Sigmoid colon (tissue), 7 donors: ENCODE results near the gene STK11. TPM values are rescaled to one million over a fixed set of nuclear protein-coding genes. Genes with fewer than 3 reads are reported as not detected.

Source experiments
- DNase-seq: peaks from one replicate; pipeline ENCODE4 v3.0.0-alpha.2; 2019
- H3K27ac ChIP-seq, 4 donors: fragments of 200-600 bp; sonication (generic); one replicate each; pipeline ENCODE4 v1.5.1; 2016 to 2019; ENCODE audit warnings: mild to moderate bottlenecking in 1 of 4
- H3K27me3 ChIP-seq, 3 donors: fragments of 200-600 bp; sonication (generic); one replicate each; pipeline ENCODE4 v1.5.1; 2019; ENCODE audit warnings: mild to moderate bottlenecking in 1 of 3
- H3K36me3 ChIP-seq, 4 donors: fragments of 200-600 bp; sonication (generic); one replicate each; pipeline ENCODE4 v1.5.1; 2016 to 2019
- H3K4me1 ChIP-seq, 4 donors: fragments of 200-600 bp; sonication (generic); one replicate each; pipeline ENCODE4 v1.5.1; 2017 to 2019
- H3K4me3 ChIP-seq, 4 donors: fragments of 200-600 bp; sonication (generic); one replicate each; pipeline ENCODE4 v1.5.1; 2017 to 2019; ENCODE audit warnings: mild to moderate bottlenecking in 2 of 4, moderate library complexity in 1 of 4
- H3K9me3 ChIP-seq, 4 donors: fragments of 200-600 bp in 3 of 4; sonication (generic) in 3 of 4; one replicate each; pipeline versions ENCODE4 v1.5.1 to v1.6.1; 2013 to 2019
- EP300 ChIP-seq, 4 donors: sonication (generic); formaldehyde crosslinking; IDR thresholded peaks; one replicate each; pipeline ENCODE4 v1.6.1; 2017; ENCODE audit warnings: antibody characterized with exemption in 4 of 4
- POLR2A ChIP-seq, 2 donors: fragments of 450-650 bp; IDR thresholded peaks; one replicate each; pipeline ENCODE4 v1.6.1; 2016; ENCODE audit warnings: antibody characterized with exemption in 2 of 2, mild to moderate bottlenecking in 2 of 2, moderate library complexity in 2 of 2
- POLR2AphosphoS5 ChIP-seq, 4 donors: sonication (generic); formaldehyde crosslinking; IDR thresholded peaks; one replicate each; pipeline ENCODE4 v1.6.1; 2017; ENCODE audit warnings: antibody characterized with exemption in 4 of 4
- WGBS, 2 donors: extraction: QIAGEN DNeasy Blood & Tissue Kit; methylation state at CpG; one replicate each; pipeline ENCODE4 v1.1.7; 2013; 5-methylcytosine and 5-hydroxymethylcytosine counted together
- intact Hi-C: fragments of 100-400 bp; cut with DNase I; formaldehyde crosslinking; loops from one replicate; pipeline ENCODE4 v1.15.1; 2023
- polyA plus RNA-seq, 3 donors: library from polyadenylated mRNA; stranded (reverse); fragments of 200-250 nt; gene quantifications; one replicate each; pipeline ENCODE4 v1.2.3, GENCODE V29; 2013
- total RNA-seq, 4 donors: library from RNA; depleted of rRNA; stranded (reverse); fragments of >200 nt; gene quantifications; one replicate each; pipeline ENCODE4 v1.1.0, GENCODE V29; 2016
- TF ChIP-seq, protein P1 (sequence below), 4 experiments: fragments of 450-650 bp in 3 of 4; fragments of 200-600 bp in 1 of 4; IDR thresholded peaks; one replicate each; pipeline ENCODE4 v1.5.1; 2016 to 2019; ENCODE audit warnings: antibody characterized with exemption in 4 of 4, mild to moderate bottlenecking in 3 of 4, moderate library complexity in 2 of 4
- donor health status: healthy with polysubstance abuse.
- donor health status: Bipolar disorder and iron deficiency.
- donor health status: healthy.

The STK11 gene
- total and polyA plus RNA-seq, 7 donors, result 31.2 to 86.5 (median 41.8) TPM

- Histone ChIP-seq H3K36me3 (peaks cover 0 to 18% (median 5%) of the 10 kb centered on the region in 4 donors), H3K4me1 (peaks cover 0 to 33% (median 26%) of the 10 kb centered on the region in 4 donors)
- TF ChIP-seq POLR2A (IDR thresholded peaks at IDR 0.05), result no peak
- TF ChIP-seq EP300 (IDR thresholded peaks at IDR 0.05), result no peak
- no peak for TF ChIP-seq POLR2AphosphoS5 (IDR thresholded peaks at IDR 0.05)
- TF ChIP-seq, protein P1, sequence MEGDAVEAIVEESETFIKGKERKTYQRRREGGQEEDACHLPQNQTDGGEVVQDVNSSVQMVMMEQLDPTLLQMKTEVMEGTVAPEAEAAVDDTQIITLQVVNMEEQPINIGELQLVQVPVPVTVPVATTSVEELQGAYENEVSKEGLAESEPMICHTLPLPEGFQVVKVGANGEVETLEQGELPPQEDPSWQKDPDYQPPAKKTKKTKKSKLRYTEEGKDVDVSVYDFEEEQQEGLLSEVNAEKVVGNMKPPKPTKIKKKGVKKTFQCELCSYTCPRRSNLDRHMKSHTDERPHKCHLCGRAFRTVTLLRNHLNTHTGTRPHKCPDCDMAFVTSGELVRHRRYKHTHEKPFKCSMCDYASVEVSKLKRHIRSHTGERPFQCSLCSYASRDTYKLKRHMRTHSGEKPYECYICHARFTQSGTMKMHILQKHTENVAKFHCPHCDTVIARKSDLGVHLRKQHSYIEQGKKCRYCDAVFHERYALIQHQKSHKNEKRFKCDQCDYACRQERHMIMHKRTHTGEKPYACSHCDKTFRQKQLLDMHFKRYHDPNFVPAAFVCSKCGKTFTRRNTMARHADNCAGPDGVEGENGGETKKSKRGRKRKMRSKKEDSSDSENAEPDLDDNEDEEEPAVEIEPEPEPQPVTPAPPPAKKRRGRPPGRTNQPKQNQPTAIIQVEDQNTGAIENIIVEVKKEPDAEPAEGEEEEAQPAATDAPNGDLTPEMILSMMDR (IDR thresholded peaks at IDR 0.05), result no peak
These were observed 47.4 kb upstream of the STK11 start for GRCh38 chr19:1157931-1158884.

GRCh38 chr19:1158885-1159448 lies 46.6 kb upstream of the STK11 start:
- Histone ChIP-seq H3K36me3 (peaks cover 0 to 10% (median 1%) of the 10 kb centered on the region in 4 donors), H3K27ac (no peak overlapping the region), H3K4me1 (peaks cover 0 to 33% (median 26%) of the 10 kb centered on the region in 4 donors), H3K4me3 (no peak overlapping the region), H3K9me3 (no peaks in the 10 kb centered on the region), H3K27me3 (no peaks in the 10 kb centered on the region)
- 93 to 96% methylated on average over 32 of the region's 32 CpGs for WGBS, 2 donors
- no peak for DNase-seq
- TF ChIP-seq, protein P1 (IDR thresholded peaks at IDR 0.05), result no peak
- TF ChIP-seq EP300 (IDR thresholded peaks at IDR 0.05), result no peak
- TF ChIP-seq POLR2AphosphoS5 (IDR thresholded peaks at IDR 0.05), result no peak
- no peak for TF ChIP-seq POLR2A (IDR thresholded peaks at IDR 0.05)
- intact Hi-C loops, result no loop called here

More at GRCh38 chr19:1157931-1158884, 47.4 kb upstream of the STK11 start:
- no peak overlapping the region for H3K27ac ChIP-seq
- H3K4me3 ChIP-seq, result no peak overlapping the region
- H3K27me3 ChIP-seq, result no peaks in the 10 kb centered on the region
- no peaks in the 10 kb centered on the region for H3K9me3 ChIP-seq
- intact Hi-C loops, result no loop called here
- DNase-seq, result no peak
- 93 to 95% methylated on average over 69 of the region's 69 CpGs for WGBS, 2 donors

DNA sequence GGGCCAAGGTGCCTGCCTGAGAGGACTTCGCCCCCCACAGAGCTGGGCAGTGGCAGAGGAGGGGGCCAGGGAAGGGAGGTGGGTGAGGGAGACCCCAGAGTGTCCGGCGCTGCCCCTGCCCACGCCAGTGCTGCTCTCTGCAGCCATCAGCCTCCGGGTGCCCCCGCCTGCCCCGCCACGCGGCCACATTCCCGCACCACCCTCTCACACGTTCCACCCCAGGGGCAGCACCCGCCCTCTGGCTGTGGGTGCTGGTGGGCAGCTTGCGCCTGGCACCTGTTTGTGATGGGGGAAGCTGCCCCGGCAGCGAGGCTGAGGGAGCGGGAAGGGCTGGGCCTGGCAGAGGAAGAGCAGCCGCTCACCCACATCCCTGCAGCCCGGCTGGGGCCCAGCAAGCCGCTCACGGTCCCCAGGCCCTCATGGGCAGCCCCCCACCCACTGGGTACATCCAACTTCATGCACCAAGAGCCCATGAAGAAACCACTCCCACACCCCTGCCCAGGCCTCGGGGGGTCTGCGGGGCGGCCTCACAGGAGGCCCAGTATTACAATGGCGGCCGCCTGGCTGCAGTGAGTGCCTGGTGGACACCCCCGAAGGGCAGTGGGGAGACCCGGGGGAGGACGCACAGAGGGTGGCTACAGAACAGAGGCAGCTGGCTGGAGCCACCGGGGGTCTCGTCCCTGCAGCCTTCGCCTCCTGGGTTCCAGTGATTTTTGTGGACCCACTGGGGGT lies 45.5 kb upstream of the STK11 start:
- Histone ChIP-seq H3K27me3 (no peaks in the 10 kb centered on the region), H3K27ac (no peak overlapping the region), H3K36me3 (peaks cover 0 to 7% (median 0%) of the 10 kb centered on the region in 4 donors), H3K4me1 (peaks cover 0 to 22% (median 15%) of the 10 kb centered on the region in 4 donors), H3K9me3 (no peaks in the 10 kb centered on the region), H3K4me3 (no peak overlapping the region)
- TF ChIP-seq EP300 (IDR thresholded peaks at IDR 0.05) (no peak), POLR2AphosphoS5 (IDR thresholded peaks at IDR 0.05) (no peak), POLR2A (IDR thresholded peaks at IDR 0.05) (no peak)
- TF ChIP-seq, protein P1 (IDR thresholded peaks at IDR 0.05), result no peak
- intact Hi-C loops, result no loop called here
- 90 to 92% methylated on average over 31 of the region's 31 CpGs for WGBS, 2 donors
- DNase-seq, result no peak

- intact Hi-C loops, result no loop called here
- TF ChIP-seq, protein P1 (IDR thresholded peaks at IDR 0.05), result no peak
- TF ChIP-seq POLR2A (IDR thresholded peaks at IDR 0.05) (no peak), POLR2AphosphoS5 (IDR thresholded peaks at IDR 0.05) (no peak), EP300 (IDR thresholded peaks at IDR 0.05) (no peak)
- DNase-seq, result no peak
- H3K4me3 ChIP-seq, result no peak overlapping the region
- WGBS, 2 donors, result 43 to 70% methylated on average over 17 to 18 of the region's 18 CpGs
- no peaks in the 10 kb centered on the region for H3K9me3 ChIP-seq
- H3K27ac ChIP-seq, result no peak overlapping the region
- peaks cover 0 to 7% (median 1%) of the 10 kb centered on the region in 4 donors for H3K36me3 ChIP-seq
- H3K4me1 ChIP-seq, result peaks cover 0 to 6% (median 4%) of the 10 kb centered on the region in 4 donors
- no peaks in the 10 kb centered on the region for H3K27me3 ChIP-seq
These were observed 43.9 kb upstream of the STK11 start for GRCh38 chr19:1161716-1162115.
